Stimulated activated CD4-positive, alpha-beta T cell treated with anti-CD3 and anti-CD28 coated beads, Interleukin-12 subunit alpha, Interleukin-12 subunit beta, amount 100 ng/mL, for 24 hours (primary cell): ENCODE data around the gene C10orf88.
A peak's percentile ranks its signal among the peaks of the same experiment; 100 is the strongest.
"Not testable (repeated sequence)": the region's sequence is repeated elsewhere in the genome, so short reads cannot be mapped to it uniquely, and the experiment has no call there.

Experiments
- DNase-seq, 2 experiments: peaks; one replicate each; pipeline ENCODE4 v3.0.0-alpha.2; 2020; ENCODE audit warnings: low read depth in 2 of 2

The C10orf88 gene

GRCh38 chr10:122962405-122962804 is 8.4 kb upstream of the C10orf88 start:
- no peak for DNase-seq

DNA sequence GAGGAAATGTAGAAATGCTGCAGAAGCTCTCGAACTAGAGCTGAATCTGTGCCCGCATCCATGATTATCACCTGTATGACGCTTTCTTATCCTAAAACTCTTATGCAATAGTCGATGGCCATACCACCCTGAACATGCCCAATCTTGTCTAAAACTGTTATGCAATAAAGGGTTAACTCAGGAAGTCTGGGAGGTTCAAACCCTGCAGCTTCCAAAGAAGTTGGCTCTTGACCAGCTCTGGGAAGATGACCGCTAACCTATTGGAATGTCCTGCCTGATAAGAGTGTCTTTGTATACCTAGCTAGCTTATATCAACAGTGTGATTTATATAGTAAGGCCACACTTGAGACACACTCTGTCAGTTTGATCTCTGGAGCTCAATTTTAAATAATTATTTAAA is 3.4 kb upstream of the C10orf88 start:
- DNase-seq, result no peak

DNA sequence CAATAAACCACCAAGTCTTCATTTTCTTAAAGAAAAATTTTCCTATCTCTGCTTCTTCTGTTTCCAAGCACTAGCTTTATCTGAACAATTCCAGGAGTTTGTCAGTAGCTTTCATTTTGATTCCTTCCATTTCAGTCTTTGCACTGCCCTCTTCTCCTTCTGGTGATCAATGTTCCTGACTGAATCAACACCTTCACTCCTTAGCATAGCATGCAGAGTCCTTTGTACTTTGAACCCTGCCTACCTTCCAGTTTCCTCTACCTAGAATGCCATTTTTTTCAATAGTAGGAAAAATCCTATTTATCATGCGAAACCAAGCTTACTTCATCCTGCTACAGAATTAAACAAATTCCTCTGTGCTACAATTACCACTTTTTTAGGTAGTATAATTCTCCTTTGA is 1.9 kb upstream of the C10orf88 start:
- no peak for DNase-seq

DNA sequence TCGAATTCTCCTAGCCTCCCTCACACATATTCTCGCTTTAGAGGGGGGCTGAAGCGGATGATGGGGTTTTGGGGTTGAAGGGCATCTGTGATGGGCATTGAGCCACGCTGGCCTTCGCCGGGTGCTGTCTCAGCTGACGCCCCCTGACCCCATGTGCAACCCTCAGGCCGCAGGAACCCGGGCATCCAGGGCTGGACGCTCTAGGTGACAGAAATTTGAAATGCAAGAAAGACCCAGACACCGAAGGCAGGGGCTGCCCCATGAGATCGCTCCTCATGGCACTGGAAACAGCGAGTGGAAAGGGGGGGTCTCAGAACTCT is 664 bp upstream of the C10orf88 start:
- no peak for DNase-seq

DNA sequence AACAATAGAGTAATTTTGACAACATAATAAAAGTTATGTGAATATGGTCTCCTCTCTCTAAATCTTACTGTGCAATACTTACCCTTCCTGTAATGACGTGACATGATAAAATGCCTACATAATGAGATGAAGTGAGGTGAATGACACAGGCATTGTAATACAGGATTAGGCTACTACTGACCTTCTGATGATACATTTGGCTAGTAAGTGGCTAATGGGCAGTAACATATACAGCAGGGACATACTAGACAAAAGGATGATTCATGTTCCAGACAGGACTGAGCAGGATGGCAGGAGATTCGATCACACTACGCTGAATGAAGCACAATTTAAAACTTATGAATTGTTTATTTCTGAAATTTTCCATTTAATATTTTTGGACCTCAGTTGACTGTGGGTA is 4.7 kb downstream of the C10orf88 start:
- DNase-seq, result no peak

GRCh38 chr10:122939856-122940543 is 14.0 kb downstream of the C10orf88 start:
- DNase-seq, result no peak

DNA sequence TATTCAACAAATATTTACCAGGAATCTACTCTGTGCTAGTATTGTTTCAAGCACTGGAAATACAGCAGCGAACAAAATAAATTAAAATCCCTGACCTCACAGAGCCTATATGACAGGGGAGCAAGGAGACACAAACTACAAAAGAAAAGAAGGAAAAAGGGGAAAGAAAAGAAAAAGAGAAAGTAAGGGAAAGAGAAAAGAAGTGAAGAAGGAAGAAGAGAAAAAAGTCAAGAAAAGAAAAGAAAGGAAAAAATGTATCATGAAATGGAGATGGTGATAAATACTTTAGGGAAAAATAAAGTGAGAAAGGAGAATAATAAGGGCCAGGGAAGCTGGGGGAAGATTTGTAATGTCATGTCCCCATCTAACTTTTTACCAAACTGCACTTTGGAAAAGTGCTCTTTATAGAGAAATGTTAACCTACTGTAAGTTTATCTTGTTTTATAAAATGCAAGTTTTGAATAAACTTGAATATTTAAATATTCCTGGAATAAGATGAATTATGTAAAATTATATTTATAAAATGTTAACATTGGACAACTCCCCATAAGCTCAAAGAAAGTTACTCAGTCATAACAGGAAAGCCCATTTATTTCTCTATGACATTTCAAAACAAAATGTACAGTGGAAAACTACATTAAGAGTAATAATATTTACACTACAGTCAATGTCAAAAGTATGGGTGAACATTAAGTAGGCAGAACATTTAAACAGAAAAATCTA is 14.7 kb downstream of the C10orf88 start:
- no peak for DNase-seq

DNA sequence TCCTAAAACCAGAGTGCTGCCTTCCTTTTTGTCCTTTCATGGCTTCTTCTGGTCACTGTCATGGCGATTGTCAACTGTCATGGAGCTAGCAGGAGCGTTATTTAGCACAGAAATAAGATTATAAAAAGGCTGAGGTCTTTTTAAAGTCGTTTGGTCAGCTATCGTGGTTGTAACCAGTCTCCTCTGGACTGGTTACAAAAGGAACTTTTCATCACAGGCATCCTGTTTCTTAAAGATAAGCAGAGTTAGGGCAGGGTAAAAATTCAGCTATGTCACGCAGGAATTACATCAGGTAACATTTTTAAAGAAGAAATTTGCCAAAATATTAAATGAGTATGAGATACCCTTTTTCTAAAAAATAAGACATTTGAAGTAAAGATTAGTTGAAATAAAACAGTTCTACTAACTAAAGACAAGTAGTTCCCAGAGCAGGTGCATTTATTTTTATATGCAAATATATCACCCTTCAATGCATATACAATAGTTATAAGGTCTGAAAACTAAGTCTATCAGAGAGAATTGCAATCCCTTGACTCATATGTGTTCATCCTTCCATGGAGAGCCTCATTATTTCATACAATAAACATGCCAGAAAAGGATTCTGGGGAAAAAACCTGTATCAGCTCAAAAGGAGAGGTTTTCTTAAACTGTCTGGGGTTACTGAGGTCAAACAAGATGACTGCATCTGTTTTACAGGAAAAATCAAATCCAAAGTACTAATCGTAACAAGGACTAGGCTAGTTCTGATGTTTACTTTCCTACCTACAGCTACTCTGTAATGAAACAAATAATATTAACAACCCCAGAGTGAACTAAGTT is 22.7 kb downstream of the C10orf88 start:
- DNase-seq, result no peak

- DNase-seq, result no peak
These were observed 23.9 kb downstream of the C10orf88 start for GRCh38 chr10:122930140-122930539.

GRCh38 chr10:122915700-122916099 is 38.3 kb downstream of the C10orf88 start:
- DNase-seq, result no peak

DNA sequence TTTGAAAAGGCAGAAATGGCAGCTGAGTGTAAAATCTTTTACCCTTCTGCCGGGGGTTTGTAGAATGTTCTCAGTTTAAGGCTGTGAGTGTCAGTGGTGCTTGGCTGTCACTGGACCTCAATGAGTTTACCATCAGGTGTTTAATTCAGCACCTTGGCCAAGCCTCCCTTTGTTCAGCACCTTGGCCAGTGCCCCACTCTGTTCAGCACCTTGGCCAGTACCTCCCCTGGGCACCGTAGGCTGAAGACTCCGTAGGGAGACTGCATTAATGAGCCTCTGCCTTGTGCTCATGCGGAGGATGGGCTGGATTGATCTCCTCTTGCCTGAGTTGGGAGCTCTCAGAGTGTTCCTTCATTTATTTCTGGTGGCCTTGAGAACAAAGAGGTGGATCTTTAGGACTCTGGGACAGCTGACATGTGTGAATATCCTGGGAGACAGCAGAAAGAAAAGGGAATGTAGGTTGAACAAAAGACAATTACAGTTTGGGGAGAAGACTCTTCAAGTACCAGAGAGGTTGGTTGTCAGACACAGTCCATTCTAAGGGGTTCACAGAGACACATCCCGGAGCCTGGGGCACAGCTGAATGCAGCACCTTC is 42.0 kb downstream of the C10orf88 start:
- DNase-seq, result peak; percentile 7 to 26

- no peak for DNase-seq
These were observed 43.7 kb downstream of the C10orf88 start, which contains the start of gene FAM24A for GRCh38 chr10:122910310-122910709. FAM24A (plus strand) TSS chr10:122910610; CDS start chr10:122911635, 1,025 bp downstream.

DNA sequence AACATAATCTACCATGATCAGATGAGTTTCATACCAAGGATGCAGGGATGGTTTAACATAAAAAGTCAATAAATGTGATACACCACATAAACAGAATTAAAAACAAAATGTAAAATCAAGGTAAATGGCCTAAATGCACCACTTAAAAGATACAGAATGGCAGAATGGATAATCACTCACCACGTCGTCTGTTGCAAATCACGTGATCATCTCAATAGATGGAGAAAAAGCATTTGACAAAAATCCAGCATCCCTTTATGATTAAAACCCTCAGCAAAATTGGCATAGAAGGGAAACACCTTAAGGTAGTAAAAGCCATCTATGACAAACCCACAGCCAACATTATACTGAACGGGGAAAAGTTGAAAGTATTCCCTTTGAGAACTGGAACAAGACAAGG is 50.2 kb downstream of the C10orf88 start:
- not testable (repeated sequence) for DNase-seq

GRCh38 chr10:122894261-122894944 is 59.6 kb downstream of the C10orf88 start:
- DNase-seq, result no peak

DNA sequence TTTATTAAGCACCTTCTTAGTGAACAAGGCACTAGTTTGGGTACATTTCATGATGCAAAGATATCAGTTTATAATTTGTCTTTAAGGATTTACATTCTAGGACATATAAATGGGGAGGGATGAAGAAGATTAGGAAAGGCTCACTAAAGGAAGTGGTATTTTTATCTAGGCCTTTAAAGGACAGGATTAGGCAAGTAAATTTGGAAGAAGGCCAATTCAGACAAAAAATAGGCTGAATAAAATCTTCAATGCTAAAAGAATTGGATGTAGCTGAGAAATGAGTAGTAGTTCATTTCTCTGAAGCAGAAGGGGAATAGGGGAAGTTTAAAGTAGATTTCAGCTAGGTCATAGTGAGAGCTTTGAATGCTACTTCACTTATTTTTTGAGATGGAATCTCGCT is 69.9 kb downstream of the C10orf88 start:
- no peak for DNase-seq

DNA sequence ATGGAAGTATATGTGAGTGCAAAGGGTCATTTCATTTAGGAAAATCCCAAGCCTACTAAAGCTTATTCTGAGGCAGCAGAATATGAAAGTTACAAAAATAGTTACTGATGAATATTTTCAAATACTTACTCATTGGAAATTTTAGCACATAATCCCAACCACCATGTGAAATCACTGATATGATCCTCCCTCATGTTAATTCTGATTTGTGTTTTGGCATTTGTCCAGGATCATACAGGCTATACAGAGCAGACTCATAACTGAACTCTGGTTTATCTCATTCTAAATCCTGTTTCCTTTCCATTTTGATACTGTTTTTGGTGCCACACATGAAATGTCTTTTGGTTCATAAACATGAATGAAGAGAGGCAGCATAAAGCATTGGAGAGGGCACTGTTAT is 71.3 kb downstream of the C10orf88 start:
- no peak for DNase-seq
